ENCODE results near the gene C17orf113. TPM values are rescaled to one million over a fixed set of nuclear protein-coding genes. Genes with fewer than 3 reads are reported as not detected.

C17orf113 gene
- total and polyA plus RNA-seq, 2 of the 13 experiments (the other 11 are each of a cell fraction or from before 2014, with no cell fraction given) = 0.87 to 1.1 TPM

- TF ChIP-seq, protein P1, sequence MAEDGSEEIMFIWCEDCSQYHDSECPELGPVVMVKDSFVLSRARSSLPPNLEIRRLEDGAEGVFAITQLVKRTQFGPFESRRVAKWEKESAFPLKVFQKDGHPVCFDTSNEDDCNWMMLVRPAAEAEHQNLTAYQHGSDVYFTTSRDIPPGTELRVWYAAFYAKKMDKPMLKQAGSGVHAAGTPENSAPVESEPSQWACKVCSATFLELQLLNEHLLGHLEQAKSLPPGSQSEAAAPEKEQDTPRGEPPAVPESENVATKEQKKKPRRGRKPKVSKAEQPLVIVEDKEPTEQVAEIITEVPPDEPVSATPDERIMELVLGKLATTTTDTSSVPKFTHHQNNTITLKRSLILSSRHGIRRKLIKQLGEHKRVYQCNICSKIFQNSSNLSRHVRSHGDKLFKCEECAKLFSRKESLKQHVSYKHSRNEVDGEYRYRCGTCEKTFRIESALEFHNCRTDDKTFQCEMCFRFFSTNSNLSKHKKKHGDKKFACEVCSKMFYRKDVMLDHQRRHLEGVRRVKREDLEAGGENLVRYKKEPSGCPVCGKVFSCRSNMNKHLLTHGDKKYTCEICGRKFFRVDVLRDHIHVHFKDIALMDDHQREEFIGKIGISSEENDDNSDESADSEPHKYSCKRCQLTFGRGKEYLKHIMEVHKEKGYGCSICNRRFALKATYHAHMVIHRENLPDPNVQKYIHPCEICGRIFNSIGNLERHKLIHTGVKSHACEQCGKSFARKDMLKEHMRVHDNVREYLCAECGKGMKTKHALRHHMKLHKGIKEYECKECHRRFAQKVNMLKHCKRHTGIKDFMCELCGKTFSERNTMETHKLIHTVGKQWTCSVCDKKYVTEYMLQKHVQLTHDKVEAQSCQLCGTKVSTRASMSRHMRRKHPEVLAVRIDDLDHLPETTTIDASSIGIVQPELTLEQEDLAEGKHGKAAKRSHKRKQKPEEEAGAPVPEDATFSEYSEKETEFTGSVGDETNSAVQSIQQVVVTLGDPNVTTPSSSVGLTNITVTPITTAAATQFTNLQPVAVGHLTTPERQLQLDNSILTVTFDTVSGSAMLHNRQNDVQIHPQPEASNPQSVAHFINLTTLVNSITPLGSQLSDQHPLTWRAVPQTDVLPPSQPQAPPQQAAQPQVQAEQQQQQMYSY (CRISPR knock-in tag; IDR thresholded peaks at IDR 0.05) = peak; percentile 12; the same call in 1 of the 2 replicates
- peak; percentile 94 for TF ChIP-seq ATF2 (CRISPR knock-in tag; IDR thresholded peaks at IDR 0.05)
- TF ChIP-seq CAMTA2 (CRISPR knock-in tag; IDR thresholded peaks at IDR 0.05; ENCODE audit: borderline replicate concordance) = 0 out of 2 replicates have a peak, but pooled peaks have one; percentile 66
- TF ChIP-seq ASH2L (IDR thresholded peaks at IDR 0.05; ENCODE audit: insufficient read length, low read depth, low read length) = peak; percentile 99
- no peak; the same call in 1 of the 2 replicates for TF ChIP-seq NFATC3 (CRISPR knock-in tag; IDR thresholded peaks at IDR 0.05)
- no peak for TF ChIP-seq SCMH1 (CRISPR knock-in tag; IDR thresholded peaks at IDR 0.05; ENCODE audit: borderline replicate concordance)
- TF ChIP-seq, protein P2, sequence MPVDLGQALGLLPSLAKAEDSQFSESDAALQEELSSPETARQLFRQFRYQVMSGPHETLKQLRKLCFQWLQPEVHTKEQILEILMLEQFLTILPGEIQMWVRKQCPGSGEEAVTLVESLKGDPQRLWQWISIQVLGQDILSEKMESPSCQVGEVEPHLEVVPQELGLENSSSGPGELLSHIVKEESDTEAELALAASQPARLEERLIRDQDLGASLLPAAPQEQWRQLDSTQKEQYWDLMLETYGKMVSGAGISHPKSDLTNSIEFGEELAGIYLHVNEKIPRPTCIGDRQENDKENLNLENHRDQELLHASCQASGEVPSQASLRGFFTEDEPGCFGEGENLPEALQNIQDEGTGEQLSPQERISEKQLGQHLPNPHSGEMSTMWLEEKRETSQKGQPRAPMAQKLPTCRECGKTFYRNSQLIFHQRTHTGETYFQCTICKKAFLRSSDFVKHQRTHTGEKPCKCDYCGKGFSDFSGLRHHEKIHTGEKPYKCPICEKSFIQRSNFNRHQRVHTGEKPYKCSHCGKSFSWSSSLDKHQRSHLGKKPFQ (CRISPR knock-in tag; IDR thresholded peaks at IDR 0.05; ENCODE audit: insufficient replicate concordance) = peak; percentile 88
- TF ChIP-seq ARNT2 (CRISPR knock-in tag; IDR thresholded peaks at IDR 0.05; ENCODE audit: low read depth) = peak; percentile 66; the same call in 1 of the 2 replicates
- peak; percentile 92; the same call in 1 of the 2 replicates for TF ChIP-seq NAIF1 (CRISPR knock-in tag; IDR thresholded peaks at IDR 0.05; ENCODE audit: borderline replicate concordance)
- TF ChIP-seq CREB3 (CRISPR knock-in tag; IDR thresholded peaks at IDR 0.05) = 0 out of 2 replicates have a peak, but pooled peaks have one; percentile 48
- TF ChIP-seq ZNF101 (CRISPR knock-in tag; IDR thresholded peaks at IDR 0.05; ENCODE audit: borderline replicate concordance, low read depth) = peak; percentile 92; the same call in 1 of the 2 replicates
- TF ChIP-seq ZNF564 (CRISPR knock-in tag; IDR thresholded peaks at IDR 0.05) = peak; percentile 82
- peak; percentile 92 for TF ChIP-seq PATZ1 (CRISPR knock-in tag; IDR thresholded peaks at IDR 0.05)
- TF ChIP-seq SNAPC5 (CRISPR knock-in tag; IDR thresholded peaks at IDR 0.05; ENCODE audit: borderline replicate concordance) = peak; percentile 60; the same call in 1 of the 2 replicates
- 0 out of 2 replicates have a peak, but pooled peaks have one; percentile 61 for TF ChIP-seq ZNF253 (CRISPR knock-in tag; IDR thresholded peaks at IDR 0.05; ENCODE audit: borderline replicate concordance)
- peak; percentile 62; the same call in 1 of the 2 replicates for TF ChIP-seq ELF4 (CRISPR knock-in tag; IDR thresholded peaks at IDR 0.05; ENCODE audit: borderline replicate concordance)
These were observed 33.2 kb downstream of the C17orf113 start, which contains the start of gene DNAJC7 (continued) for GRCh38 chr17:42016941-42017865.

All from HepG2 (cell line).